ENCODE data around the gene C19orf47. TPM values are rescaled to one million over a fixed set of nuclear protein-coding genes. Genes with fewer than 3 reads are reported as not detected.

Gene C19orf47
- total RNA-seq, 1 experiment from 2014 or later: 21.2 TPM

DNA sequence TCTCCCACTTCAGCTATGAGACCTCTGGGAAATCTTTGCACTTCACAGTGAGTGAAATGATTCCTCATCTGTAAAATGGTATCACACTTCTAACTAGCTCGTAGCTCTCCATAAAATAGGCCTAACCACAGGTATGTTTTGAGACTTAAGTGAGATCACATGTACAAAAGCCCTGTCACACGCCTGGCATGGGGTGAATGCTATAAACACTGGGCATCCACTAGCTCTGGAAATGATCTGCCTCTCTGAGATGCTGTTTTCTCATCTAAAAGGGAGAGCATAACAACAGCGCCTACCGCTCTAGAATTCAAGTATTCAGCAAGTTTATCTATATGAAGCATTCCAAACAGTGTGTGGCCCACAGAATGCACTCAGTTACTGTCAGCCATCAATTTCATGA, 65.3 kb downstream of the C19orf47 start:
- TF ChIP-seq, protein P1, sequence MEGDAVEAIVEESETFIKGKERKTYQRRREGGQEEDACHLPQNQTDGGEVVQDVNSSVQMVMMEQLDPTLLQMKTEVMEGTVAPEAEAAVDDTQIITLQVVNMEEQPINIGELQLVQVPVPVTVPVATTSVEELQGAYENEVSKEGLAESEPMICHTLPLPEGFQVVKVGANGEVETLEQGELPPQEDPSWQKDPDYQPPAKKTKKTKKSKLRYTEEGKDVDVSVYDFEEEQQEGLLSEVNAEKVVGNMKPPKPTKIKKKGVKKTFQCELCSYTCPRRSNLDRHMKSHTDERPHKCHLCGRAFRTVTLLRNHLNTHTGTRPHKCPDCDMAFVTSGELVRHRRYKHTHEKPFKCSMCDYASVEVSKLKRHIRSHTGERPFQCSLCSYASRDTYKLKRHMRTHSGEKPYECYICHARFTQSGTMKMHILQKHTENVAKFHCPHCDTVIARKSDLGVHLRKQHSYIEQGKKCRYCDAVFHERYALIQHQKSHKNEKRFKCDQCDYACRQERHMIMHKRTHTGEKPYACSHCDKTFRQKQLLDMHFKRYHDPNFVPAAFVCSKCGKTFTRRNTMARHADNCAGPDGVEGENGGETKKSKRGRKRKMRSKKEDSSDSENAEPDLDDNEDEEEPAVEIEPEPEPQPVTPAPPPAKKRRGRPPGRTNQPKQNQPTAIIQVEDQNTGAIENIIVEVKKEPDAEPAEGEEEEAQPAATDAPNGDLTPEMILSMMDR (conservative IDR thresholded peaks at IDR 0.05): no peak
- no peak for TF ChIP-seq EZH2 (IDR thresholded peaks at IDR 0.05; ENCODE audit: low read depth)
- peaks cover 17% of the 10 kb centered on the region; the same call in 1 of the 2 replicates for H3K4me1 ChIP-seq (replicated peaks; ENCODE audit: insufficient read depth)
- intact Hi-C loops (cut with micrococcal nuclease; ENCODE audit: unreplicated experiment): no loop called here
- no peak overlapping the region for H3K27ac ChIP-seq
- CTCF ChIA-PET: interaction anchor here (0.6 kb wide), 1 partner anchor 37 kb away, joined by 6 read pairs; no protein-coding TSS in a partner anchor
- H2AFZ ChIP-seq: no peak overlapping the region
- POLR2A ChIA-PET (ENCODE audit: unreplicated experiment): no interaction called here
- peaks cover 30% of the 10 kb centered on the region for H4K20me1 ChIP-seq (ENCODE audit: insufficient read depth)
- H3K27me3 ChIP-seq (ENCODE audit: insufficient read depth, low read depth): no peaks in the 10 kb centered on the region
- H3K4me3 ChIP-seq: 0 out of 2 replicates have a peak overlapping the region, but pooled peaks have one; percentile 93
- H3K4me2 ChIP-seq: peak overlapping the region; percentile 95; the same call in 1 of the 2 replicates
- H3K36me3 ChIP-seq (ENCODE audit: low read depth): peaks cover 4% of the 10 kb centered on the region; the same call in 1 of the 2 replicates
- no peaks in the 10 kb centered on the region for H3K9me2 ChIP-seq (ENCODE audit: insufficient read depth)
- no peaks in the 10 kb centered on the region for H3K9me3 ChIP-seq (ENCODE audit: insufficient read depth, low read depth)
- no TSS peak for BruUV-seq (replicated peaks)
- DNase-seq: no peak
- H3K79me2 ChIP-seq (ENCODE audit: low read depth): peaks cover 69% of the 10 kb centered on the region
- peaks cover 13% of the 10 kb centered on the region; the same call in 1 of the 2 replicates for H3F3A ChIP-seq (ENCODE audit: insufficient read depth, low read depth)

DNA sequence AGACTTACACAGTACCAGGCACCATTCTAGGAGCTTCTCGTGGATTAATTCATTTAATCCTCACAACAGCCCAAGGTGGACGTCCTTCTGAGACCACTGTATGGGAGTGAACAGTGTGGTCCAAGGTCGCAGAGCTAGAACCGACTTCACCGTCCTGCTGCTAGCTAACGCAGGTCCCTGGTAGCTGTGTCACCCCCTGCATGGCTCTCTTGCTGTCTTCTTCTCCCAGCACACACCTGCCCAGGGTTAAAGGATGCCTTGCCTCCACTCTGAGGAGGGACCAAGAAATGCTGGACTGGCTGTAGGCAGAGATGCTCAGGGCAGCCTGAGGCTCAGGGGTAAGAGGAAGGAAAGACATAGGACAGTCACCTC, 66.0 kb downstream of the C19orf47 start:
- Histone ChIP-seq H3K79me2 (ENCODE audit: low read depth) (peaks cover 76% of the 10 kb centered on the region), H3F3A (ENCODE audit: insufficient read depth, low read depth) (peaks cover 13% of the 10 kb centered on the region; the same call in 1 of the 2 replicates), H3K4me3 (no peak overlapping the region), H3K36me3 (ENCODE audit: low read depth) (peaks cover 4% of the 10 kb centered on the region; the same call in 1 of the 2 replicates), H2AFZ (no peak overlapping the region), H3K4me2 (no peak overlapping the region), H3K4me1 (replicated peaks; ENCODE audit: insufficient read depth) (peaks cover 17% of the 10 kb centered on the region; the same call in 1 of the 2 replicates), H3K27me3 (ENCODE audit: insufficient read depth, low read depth) (no peaks in the 10 kb centered on the region), H3K27ac (no peak overlapping the region), H3K9me2 (ENCODE audit: insufficient read depth) (no peaks in the 10 kb centered on the region), H3K9me3 (ENCODE audit: insufficient read depth, low read depth) (no peaks in the 10 kb centered on the region), H4K20me1 (ENCODE audit: insufficient read depth) (peaks cover 38% of the 10 kb centered on the region)
- intact Hi-C loops (cut with micrococcal nuclease; ENCODE audit: unreplicated experiment): no loop called here
- ChIA-PET CTCF (no interaction called here), POLR2A (ENCODE audit: unreplicated experiment) (no interaction called here)
- no peak for TF ChIP-seq EZH2 (IDR thresholded peaks at IDR 0.05; ENCODE audit: low read depth)
- TF ChIP-seq, protein P1 (conservative IDR thresholded peaks at IDR 0.05): no peak
- BruUV-seq (replicated peaks): no TSS peak
- no peak for DNase-seq

DNA sequence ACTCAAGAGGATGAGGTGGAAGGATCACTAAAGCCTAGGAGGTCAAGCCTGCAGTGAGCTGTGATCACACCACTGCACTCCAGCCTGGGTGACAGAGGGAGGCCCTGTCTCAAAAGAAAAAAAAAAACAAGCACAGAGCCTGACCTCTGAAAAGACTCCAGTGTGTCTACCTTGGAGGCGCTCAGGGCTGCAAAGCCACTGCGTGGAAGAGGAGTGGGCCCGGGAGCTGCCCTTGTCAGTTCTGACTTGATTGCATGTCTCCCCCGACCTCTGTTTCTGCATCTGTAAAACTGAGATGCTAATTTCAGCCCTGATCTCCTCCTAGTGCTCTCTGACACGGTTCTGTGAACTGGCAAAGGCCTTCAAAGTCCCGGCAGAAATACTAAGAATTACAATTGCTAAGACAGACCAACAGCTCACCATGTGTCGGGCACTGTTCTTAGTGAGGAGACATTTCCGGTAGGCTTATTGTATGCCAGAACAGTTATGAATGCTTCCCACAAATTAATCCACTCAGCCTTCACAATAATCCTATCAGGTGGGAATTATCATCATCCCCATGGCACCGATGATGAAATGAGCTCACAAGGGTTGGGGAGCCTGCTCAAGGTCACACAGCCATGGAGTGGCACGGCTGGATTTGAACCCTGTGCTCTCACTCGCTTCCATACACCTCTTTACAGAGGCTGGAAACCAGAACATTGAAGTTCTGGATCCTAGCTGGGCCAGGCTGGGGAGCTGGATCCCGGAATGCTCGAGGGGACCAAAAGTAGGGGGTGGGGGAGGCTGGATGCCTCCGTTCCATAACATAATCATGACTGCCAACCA, 66.6 kb downstream of the C19orf47 start:
- Histone ChIP-seq H2AFZ (no peak overlapping the region), H3K9me2 (ENCODE audit: insufficient read depth) (no peaks in the 10 kb centered on the region), H3K27ac (no peak overlapping the region), H3K4me1 (replicated peaks; ENCODE audit: insufficient read depth) (peaks cover 17% of the 10 kb centered on the region; the same call in 1 of the 2 replicates), H4K20me1 (ENCODE audit: insufficient read depth) (peaks cover 42% of the 10 kb centered on the region), H3K4me2 (no peak overlapping the region), H3K27me3 (ENCODE audit: insufficient read depth, low read depth) (no peaks in the 10 kb centered on the region), H3K4me3 (no peak overlapping the region), H3K79me2 (ENCODE audit: low read depth) (peaks cover 82% of the 10 kb centered on the region), H3F3A (ENCODE audit: insufficient read depth, low read depth) (peaks cover 8% of the 10 kb centered on the region; the same call in 1 of the 2 replicates), H3K9me3 (ENCODE audit: insufficient read depth, low read depth) (no peaks in the 10 kb centered on the region), H3K36me3 (ENCODE audit: low read depth) (peaks cover 4% of the 10 kb centered on the region; the same call in 1 of the 2 replicates)
- DNase-seq: no peak
- TF ChIP-seq, protein P1 (conservative IDR thresholded peaks at IDR 0.05): no peak
- no peak for TF ChIP-seq EZH2 (IDR thresholded peaks at IDR 0.05; ENCODE audit: low read depth)
- intact Hi-C loops (cut with micrococcal nuclease; ENCODE audit: unreplicated experiment): no loop called here
- BruUV-seq (replicated peaks): no TSS peak
- POLR2A ChIA-PET (ENCODE audit: unreplicated experiment): no interaction called here
- CTCF ChIA-PET: no interaction called here

Measured in PC-9 (cell line).